Fibroblast of peridontal ligament (primary cell): ENCODE measurements around the gene ARHGEF3.
A peak's percentile ranks its signal among the peaks of the same experiment; 100 is the strongest.

Source experiments
- DNase-seq: peaks from one replicate; pipeline ENCODE4 v3.0.0-alpha.2; 2010; ENCODE audit errors: extremely low read depth

The ARHGEF3 gene

GRCh38 chr3:56682462-56683121 is 119.2 kb downstream of the ARHGEF3 start:
- peak; percentile 60 for DNase-seq

GRCh38 chr3:56681984-56682461 is 119.7 kb downstream of the ARHGEF3 start:
- DNase-seq: no peak

- no peak for DNase-seq
Observed at GRCh38 chr3:56680054-56680580, 121.6 kb downstream of the ARHGEF3 start.
